GM18517 (cell line): ENCODE measurements around the gene KLHL1.

Experiments
- ATAC-seq: cut with Tn5 transposase; IDR thresholded peaks from one replicate; pipeline ENCODE4 v1.9.1; 2021; ENCODE audit warnings: mild to moderate bottlenecking, moderate library complexity; ENCODE audit not compliant: unreplicated experiment

KLHL1 gene

GRCh38 chr13:69704311-69704710 is 403.9 kb downstream of the KLHL1 start:
- no peak for ATAC-seq

DNA sequence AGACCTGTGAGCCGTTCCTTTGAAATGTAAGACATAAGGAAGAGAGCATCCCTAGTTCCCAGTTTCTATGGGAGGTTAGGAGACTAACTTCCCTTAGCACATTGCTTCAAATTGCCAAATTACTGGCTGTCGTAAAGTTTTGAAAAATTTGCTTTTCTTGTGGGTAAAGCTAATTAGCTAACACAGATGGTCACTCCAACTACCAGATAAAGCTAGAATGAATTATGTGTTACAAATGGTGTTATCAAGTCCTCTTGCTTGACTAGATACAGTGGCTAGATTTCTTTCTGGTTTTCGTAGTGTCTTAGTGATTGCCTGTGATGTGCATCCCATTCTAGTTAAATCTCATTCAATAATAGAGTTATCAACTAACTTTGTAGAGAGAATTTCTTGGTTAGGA is 417.3 kb downstream of the KLHL1 start:
- no peak for ATAC-seq

DNA sequence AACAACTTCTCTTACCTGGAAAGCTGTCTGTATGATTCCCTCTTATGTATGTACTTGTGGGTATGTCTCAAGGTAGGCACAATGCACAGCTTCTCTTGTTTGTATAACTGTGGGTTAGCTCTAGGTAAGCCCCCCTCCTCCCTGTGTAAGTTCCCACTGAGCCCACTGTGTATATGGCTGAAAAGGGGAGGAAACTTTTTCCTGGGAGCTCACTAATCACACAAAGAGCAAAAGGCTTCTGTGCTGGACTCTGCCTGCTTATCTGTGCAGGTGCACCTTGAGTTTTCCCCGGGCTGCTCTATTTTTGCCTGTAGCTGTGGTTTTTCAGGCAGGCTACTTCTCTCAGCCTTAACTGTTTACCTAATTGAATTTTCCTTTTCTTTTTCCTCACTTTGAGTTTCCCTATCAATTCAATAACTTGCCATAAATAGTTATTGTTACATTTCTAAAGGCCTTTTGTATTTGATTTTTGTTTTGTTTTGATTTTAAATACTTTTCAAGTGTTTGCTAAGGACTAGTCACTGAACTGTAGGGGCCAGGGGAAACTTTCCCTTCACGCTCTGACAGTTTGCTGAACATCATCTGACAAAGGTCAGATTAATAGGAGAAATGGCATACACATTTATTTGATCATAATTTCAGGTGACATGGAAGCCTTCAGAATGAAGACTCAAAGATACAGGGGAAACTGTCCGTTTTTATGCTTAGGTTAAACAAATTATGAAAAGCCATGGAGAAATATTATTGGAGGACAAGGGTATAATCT is 424.1 kb downstream of the KLHL1 start:
- no peak for ATAC-seq

DNA sequence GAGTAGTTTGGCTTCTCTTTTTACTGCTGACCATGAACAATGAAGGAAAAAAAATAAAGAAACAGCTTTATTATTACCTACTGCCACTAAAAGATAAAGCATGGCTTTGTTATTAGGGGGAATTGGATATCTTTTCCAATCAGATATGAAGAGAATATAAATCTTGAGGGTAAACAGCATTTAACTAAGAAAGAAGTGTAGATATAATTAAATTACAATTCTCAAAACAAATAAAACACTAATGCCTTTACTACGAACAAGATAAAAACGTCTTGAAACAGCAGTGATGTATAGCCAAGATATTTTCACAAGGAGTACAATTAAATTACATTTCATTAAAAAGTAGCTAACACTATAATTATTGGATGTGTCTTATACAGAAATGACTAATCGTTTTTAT is 426.5 kb downstream of the KLHL1 start:
- ATAC-seq, result no peak

DNA sequence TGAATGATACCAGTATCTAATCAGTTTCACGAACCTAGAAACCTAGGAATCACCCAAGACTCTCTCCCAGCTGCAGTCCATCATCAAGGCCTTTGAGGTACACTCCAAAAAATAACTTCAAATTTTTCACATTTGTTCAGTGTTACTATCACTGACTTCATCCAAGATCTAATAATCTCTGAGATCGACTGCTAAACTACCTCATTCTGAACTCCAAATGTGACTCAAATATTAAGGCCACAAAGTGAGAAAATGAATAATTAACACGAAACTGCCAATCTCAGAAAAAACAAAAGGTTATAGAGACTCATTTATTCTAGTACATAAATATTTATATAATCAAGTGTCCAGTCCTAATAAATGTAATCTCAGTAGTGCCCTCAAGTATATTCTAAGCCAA is 430.9 kb downstream of the KLHL1 start:
- ATAC-seq, result no peak

- ATAC-seq, result no peak
Observed at GRCh38 chr13:69676286-69676685, 432.0 kb downstream of the KLHL1 start.

- no peak for ATAC-seq
Observed at GRCh38 chr13:69660155-69660554, 448.1 kb downstream of the KLHL1 start.

- ATAC-seq, result no peak
Observed at GRCh38 chr13:69657676-69658075, 450.6 kb downstream of the KLHL1 start.

GRCh38 chr13:69654392-69654791 is 453.9 kb downstream of the KLHL1 start:
- ATAC-seq, result no peak
